K562 (cell line): Measurements from ENCODE around the gene ELF1. TPM values are rescaled to one million over a fixed set of nuclear protein-coding genes. Genes with fewer than 3 reads are reported as not detected.

ENCODE experiments used
- ATAC-seq: fragments of 200-7000 bp; cut with Tn5 transposase; 3 replicates; pipeline ENCODE4 v1.9.1; 2020; ENCODE audit warnings: moderate library complexity
- BruUV-seq: library from RNA; stranded (reverse); fragments of 400-500 nt; replicated peaks from 2 replicates; lab custom pipeline; 2021; lab: Mats Ljungman, UMichigan
- CTCF ChIA-PET: fragments of 300-600 bp; formaldehyde crosslinking; extraction: SDS; loops from one replicate; lab custom pipeline; 2021; ENCODE audit warnings: low intra/inter-chr PET ratio; lab: Yijun Ruan, JAX
- POLR2A ChIA-PET: fragments of 300-600, 350-650 bp; sonication (Branson Sonifier 250); formaldehyde crosslinking; extraction: SDS; loops from one replicate; lab custom pipeline; 2021; ENCODE audit warnings: antibody characterized with exemption, inconsistent platforms; lab: Yijun Ruan, JAX
- DNase-seq, 4 experiments: peaks; one replicate each; pipeline versions ENCODE4 v3.0.0 to v3.0.0-alpha.2; 2011 to 2018; ENCODE audit warnings: low spot score in 3 of 4, mixed read lengths in 3 of 4; ENCODE audit errors: extremely low read depth in 1 of 4
- FAIRE-seq: peaks from 2 replicates; lab custom pipeline; 2011; peaks lifted over from hg19 to GRCh38; lab: Jason Lieb, UNC
- H2AFZ ChIP-seq: 2 replicates; pipeline ENCODE4 v1.6.0; 2011; ENCODE audit warnings: low read depth, low read length, control low read depth, inconsistent platforms
- H3K27ac ChIP-seq: fragments of 200-600 bp; 3 replicates; pipeline ENCODE4 v1.8.0; 2011; ENCODE audit warnings: low read depth, mild to moderate bottlenecking, control low read depth, inconsistent platforms, low read length, moderate library complexity, mixed read lengths; ENCODE audit errors: extremely low read depth
- H3K27me3 ChIP-seq, 2 experiments: fragments of 300-600 bp in 1 of 2; 2 replicates in 1 of 2; 3 replicates in 1 of 2; pipeline versions ENCODE4 v1.6.0 to v1.8.0; 2011; ENCODE audit warnings: inconsistent platforms in 2 of 2, low read length in 2 of 2, mild to moderate bottlenecking in 1 of 2, mixed read lengths in 1 of 2, moderate library complexity in 1 of 2; ENCODE audit not compliant: control insufficient read depth in 2 of 2, insufficient read depth in 2 of 2
- H3K36me3 ChIP-seq: fragments of 300-600 bp; 3 replicates; pipeline ENCODE4 v1.8.0; 2011; ENCODE audit warnings: mild to moderate bottlenecking, low read length, inconsistent platforms; ENCODE audit not compliant: control insufficient read depth, insufficient read depth
- H3K4me1 ChIP-seq, 2 experiments: fragments of 200-600 bp in 1 of 2; replicated peaks in 1 of 2; 2 replicates in 1 of 2; 3 replicates in 1 of 2; pipeline versions ENCODE4 v1.5.1 to v1.8.0; 2011; ENCODE audit warnings: inconsistent platforms in 2 of 2, low read length in 2 of 2, mild to moderate bottlenecking in 1 of 2, mixed read lengths in 1 of 2, moderate library complexity in 1 of 2; ENCODE audit not compliant: control insufficient read depth in 2 of 2, insufficient read depth in 2 of 2
- H3K4me2 ChIP-seq: 2 replicates; pipeline ENCODE4 v1.6.1; 2011; ENCODE audit warnings: low read length, control low read depth, inconsistent platforms, mixed read lengths; ENCODE audit not compliant: insufficient read depth
- H3K4me3 ChIP-seq: fragments of 200-600 bp; sonication (generic), shearing (Covaris generic); 2 replicates; pipeline ENCODE4 v1.5.1; 2016; ENCODE audit warnings: control low read depth, inconsistent platforms
- H3K79me2 ChIP-seq: fragments of 200-600 bp; 3 replicates; pipeline ENCODE4 v1.8.0; 2011; ENCODE audit warnings: low read length, inconsistent platforms; ENCODE audit not compliant: control insufficient read depth, insufficient read depth
- H3K9ac ChIP-seq, 2 experiments: 2 replicates each; pipeline versions ENCODE4 v1.6.0 to v1.6.1; 2011; ENCODE audit warnings: low read depth in 2 of 2, low read length in 2 of 2, control low read depth in 1 of 2, inconsistent platforms in 1 of 2, mild to moderate bottlenecking in 1 of 2, mixed read lengths in 1 of 2; ENCODE audit not compliant: insufficient read depth in 1 of 2
- H3K9me1 ChIP-seq: one replicate; pipeline ENCODE4 v1.6.0; 2011; ENCODE audit warnings: inconsistent platforms, mild to moderate bottlenecking, low read length, moderate library complexity; ENCODE audit not compliant: control insufficient read depth, insufficient read depth
- H3K9me3 ChIP-seq: replicated peaks from 2 replicates; pipeline ENCODE4 v1.5.1; 2011; ENCODE audit warnings: low read depth, low read length, inconsistent platforms; ENCODE audit not compliant: control insufficient read depth, insufficient read depth
- H4K20me1 ChIP-seq: replicated peaks from 2 replicates; pipeline ENCODE4 v1.6.1; 2011; ENCODE audit warnings: low read length, inconsistent platforms, mixed read lengths; ENCODE audit not compliant: control insufficient read depth, insufficient read depth
- CBX5 ChIP-seq: IDR thresholded peaks from 2 replicates; pipeline ENCODE4 v1.6.1; 2014; ENCODE audit warnings: low read depth, borderline replicate concordance
- RAD21 ChIP-seq, 2 experiments: fragments of 250-450 bp in 1 of 2; fragments of 450-650 bp in 1 of 2; sonication (Bioruptor Pico) in 1 of 2; formaldehyde crosslinking in 1 of 2; IDR thresholded peaks in 1 of 2; conservative IDR thresholded peaks in 1 of 2; 2 replicates each; pipeline versions ENCODE4 v1.4.0 to v1.8.0; 2020 to 2022; ENCODE audit warnings: mild to moderate bottlenecking in 2 of 2, moderate library complexity in 1 of 2
- WGBS: fragments of 100-300 bp; shearing (Covaris generic); methylation state at CpG from one replicate; pipeline ENCODE4 v1.1.6; 2016; ENCODE audit warnings: low coverage, mixed read lengths; ENCODE audit not compliant: insufficient coverage; ENCODE audit errors: missing lambda C conversion rate; 5-methylcytosine and 5-hydroxymethylcytosine counted together
- in situ Hi-C: fragments of 300-500 bp; cut with MboI; formaldehyde crosslinking; loops from 4 replicates; pipeline ENCODE4 v1.15.0; 2018; ENCODE audit warnings: inconsistent platforms, mixed read lengths
- intact Hi-C: fragments of 100-400 bp; cut with micrococcal nuclease; formaldehyde crosslinking; loops from 2 replicates; pipeline ENCODE4 v1.14.2; 2022
- polyA plus RNA-seq, 8 experiments: library from polyadenylated mRNA; depleted of rRNA in 4 of 8; stranded (reverse) in 5 of 8; unstranded in 3 of 8; fragments of >200 nt; fragmentation: Nextera tagmentation in 2 of 8; fragmentation: Illumina TruSeq in 1 of 8; extraction: Ambion mirVana in 2 of 8; extraction: Trizol in 1 of 8; gene quantifications; 2 replicates each; pipeline versions ENCODE4 v1.2.1 to v1.2.3, GENCODE V29; 2011 to 2014; ENCODE audit warnings: inconsistent platforms in 1 of 8, missing spikeins in 1 of 8
- total RNA-seq, 7 experiments: library from RNA; depleted of rRNA in 6 of 7; stranded (reverse); fragments of >200 nt in 6 of 7; fragmentation: Illumina TruSeq in 2 of 7; extraction: Trizol in 2 of 7; gene quantifications; 2 replicates each; pipeline versions ENCODE4 v1.2.1 to v1.2.3, GENCODE V29; 2011 to 2021; ENCODE audit warnings: low replicate concordance in 1 of 7

The ELF1 gene
- total and polyA plus RNA-seq, 9 of the 15 experiments (the other 6 are each of a cell fraction or from before 2014, with no cell fraction given): 24.7 to 54.4 (median 33.4) TPM

DNA sequence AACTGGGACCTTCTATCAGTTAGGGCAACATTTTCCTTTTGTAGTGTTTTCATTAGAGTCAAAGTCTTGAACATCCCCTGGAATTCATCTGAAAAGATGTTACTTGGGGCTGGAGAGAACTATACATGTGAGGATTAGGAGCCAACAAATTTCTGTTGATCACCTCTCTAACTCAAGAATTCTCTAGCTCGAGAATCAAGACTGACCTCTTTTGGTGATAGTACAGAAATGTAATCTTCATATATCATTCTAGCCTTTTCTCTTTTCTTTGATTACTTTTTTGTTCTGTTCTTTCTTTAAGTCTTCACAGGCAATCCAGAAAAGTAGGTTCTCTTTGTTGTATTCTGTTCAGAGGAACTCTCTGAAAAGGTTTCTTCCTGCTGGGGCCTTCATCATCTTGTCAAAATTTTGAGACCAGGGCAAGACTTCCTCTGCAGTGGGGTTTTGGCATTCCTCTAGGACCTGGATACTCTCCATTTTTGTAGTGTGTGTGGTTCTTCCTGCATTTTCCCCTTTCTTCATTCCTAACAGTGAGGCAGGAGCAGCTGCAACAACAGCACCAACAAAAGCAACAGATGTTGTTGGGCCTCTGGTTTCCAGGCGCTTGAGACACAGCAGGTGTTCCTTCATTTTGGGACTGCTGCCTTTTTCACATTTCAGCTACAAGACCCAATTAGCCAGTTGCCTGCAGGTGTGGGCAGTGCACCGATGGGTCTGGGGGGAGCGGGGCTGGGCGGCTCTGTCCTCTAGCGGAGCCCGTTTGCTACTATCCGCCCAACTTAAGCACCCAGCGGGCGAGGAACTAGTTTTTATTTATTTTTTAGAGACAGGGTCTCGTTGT, 26.2 kb downstream of the ELF1 start:
- no peaks in the 10 kb centered on the region for H3K9me1 ChIP-seq
- intact Hi-C loops (no loop called here), in situ Hi-C loops (no loop called here)
- peak; percentile 52 for FAIRE-seq
- no peaks in the 10 kb centered on the region; the same call in 1 of the 2 replicates for H4K20me1 ChIP-seq
- H3K27ac ChIP-seq: peak overlapping the region; percentile 30; the same call in 1 of the 3 replicates
- ATAC-seq: peak; percentile 42
- H3K36me3 ChIP-seq: peaks cover 25% of the 10 kb centered on the region; the same call in 2 of the 3 replicates
- H3K4me3 ChIP-seq: no peak overlapping the region
- peaks cover 0 to 17% of the 10 kb centered on the region in 2 experiments; a peak in 3 of 5 replicates for H3K4me1 ChIP-seq
- ChIA-PET POLR2A (interaction anchor here (0.7 to 1.2 kb wide), 3 partner anchors 10 to 19 kb away, joined by 3 read pairs; no protein-coding TSS in a partner anchor), CTCF (interaction anchor here (0.5 to 1.3 kb wide), 3 partner anchors 19 to 216 kb away, joined by 3 to 4 read pairs (median 4); no protein-coding TSS in a partner anchor)
- 83% methylated on average over 9 of the region's 11 CpGs for WGBS
- H3K9ac ChIP-seq: peak overlapping the region in 1 of 2 experiments; percentile 9; a peak in 1 of 4 replicates
- peaks cover 99% of the 10 kb centered on the region for H3K79me2 ChIP-seq
- no peak overlapping the region for H2AFZ ChIP-seq
- no peaks in the 10 kb centered on the region for H3K9me3 ChIP-seq
- H3K4me2 ChIP-seq: no peak overlapping the region
- BruUV-seq: no TSS peak
- DNase-seq: no peak
- H3K27me3 ChIP-seq: no peaks in the 10 kb centered on the region
- peak in 1 of 2 experiments; percentile 29; a peak in 2 of 4 replicates for TF ChIP-seq RAD21 (CRISPR knock-in tag; conservative IDR thresholded peaks at IDR 0.05 in 1 of 2, IDR thresholded peaks at IDR 0.05 in 1 of 2)
- no peak for TF ChIP-seq CBX5
